AG04450 (cell line): Measurements from ENCODE around the gene MYO7B. TPM values are rescaled to one million over a fixed set of nuclear protein-coding genes. Genes with fewer than 3 reads are reported as not detected.

Experiments used
- CTCF ChIA-PET: fragments of 300-600, 350-600 bp; formaldehyde crosslinking; extraction: SDS; loops from one replicate; lab custom pipeline; 2022; ENCODE audit warnings: antibody characterized with exemption, inconsistent platforms; lab: Charles Lee
- POLR2A ChIA-PET: fragments of 350-600 bp; formaldehyde crosslinking; extraction: SDS; loops from one replicate; lab custom pipeline; 2021; ENCODE audit warnings: antibody characterized with exemption, inconsistent platforms; lab: Yijun Ruan, JAX
- DNase-seq: peaks from one replicate; pipeline ENCODE4 v3.0.0-alpha.2; 2011; ENCODE audit warnings: low read depth, low spot score
- H3K27ac ChIP-seq: one replicate; pipeline ENCODE4 v1.5.1; 2012; ENCODE audit warnings: low read depth, low read length, control low read depth
- H3K27me3 ChIP-seq: one replicate; pipeline ENCODE4 v1.6.0; 2012; ENCODE audit warnings: low read length; ENCODE audit not compliant: control insufficient read depth, insufficient read depth
- H3K4me3 ChIP-seq: 2 replicates; pipeline ENCODE4 v1.5.1; 2011; ENCODE audit warnings: mild to moderate bottlenecking, low read depth, low read length, control low read depth
- H3K9me3 ChIP-seq: 2 replicates; pipeline ENCODE4 v1.5.1; 2012; ENCODE audit warnings: low read length; ENCODE audit not compliant: control insufficient read depth, insufficient read depth
- CTCF ChIP-seq: IDR thresholded peaks from 2 replicates; pipeline ENCODE4 v1.5.1; 2011; ENCODE audit warnings: low read depth, low read length, control low read depth, inconsistent platforms
- polyA plus RNA-seq: library from polyadenylated mRNA; depleted of rRNA; stranded (reverse); fragments of >200 nt; gene quantifications from 2 replicates; pipeline ENCODE4 v1.2.3, GENCODE V29; 2011

Gene MYO7B
- polyA plus RNA-seq, 1 experiment = 0.02 TPM

GRCh38 chr2:127638361-127639110 lies 103.1 kb downstream of the MYO7B start:
- no peak overlapping the region for H3K4me3 ChIP-seq
- DNase-seq = no peak
- H3K27ac ChIP-seq = no peak overlapping the region
- POLR2A ChIA-PET = no interaction called here
- CTCF ChIA-PET = interaction anchor here (1.1 kb wide), 1 partner anchor 11 kb away, joined by 4 read pairs; no protein-coding TSS in a partner anchor
- no peaks in the 10 kb centered on the region for H3K27me3 ChIP-seq
- no peaks in the 10 kb centered on the region; the same call in 1 of the 2 replicates for H3K9me3 ChIP-seq
- no peak for TF ChIP-seq CTCF

DNA sequence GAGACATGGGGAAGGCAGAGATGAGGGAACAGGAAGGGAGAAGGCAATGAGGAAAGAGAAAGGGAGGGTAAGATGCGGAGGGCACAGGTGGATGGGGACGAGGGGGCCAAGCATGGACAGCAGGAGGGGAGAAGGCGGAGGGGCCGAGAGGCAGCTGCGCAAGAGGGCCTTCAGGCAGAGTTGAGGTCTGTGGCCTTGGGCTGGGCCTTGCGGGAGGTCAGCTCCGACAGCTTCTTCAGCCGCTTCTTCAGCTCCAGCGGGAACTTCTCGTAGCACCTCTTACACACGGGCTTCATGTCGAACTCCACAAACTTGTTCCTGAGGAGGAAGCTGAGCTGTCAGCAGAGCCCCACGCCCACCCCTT lies 103.6 kb downstream of the MYO7B start:
- no peak for DNase-seq
- POLR2A ChIA-PET = no interaction called here
- Histone ChIP-seq H3K4me3 (no peak overlapping the region), H3K27ac (no peak overlapping the region), H3K27me3 (no peaks in the 10 kb centered on the region), H3K9me3 (no peaks in the 10 kb centered on the region; the same call in 1 of the 2 replicates)
- CTCF ChIA-PET = interaction anchor here (1.1 kb wide), 1 partner anchor 11 kb away, joined by 4 read pairs; no protein-coding TSS in a partner anchor
- TF ChIP-seq CTCF = no peak

- peak; percentile 20; the same call in 1 of the 2 replicates for TF ChIP-seq CTCF
- no peak for DNase-seq
- Histone ChIP-seq H3K27ac (no peak overlapping the region), H3K4me3 (no peak overlapping the region), H3K9me3 (no peaks in the 10 kb centered on the region; the same call in 1 of the 2 replicates), H3K27me3 (no peaks in the 10 kb centered on the region)
- CTCF ChIA-PET = no interaction called here
- POLR2A ChIA-PET = interaction anchor here (0.6 kb wide), 1 partner anchor 114 kb away, joined by 3 read pairs; the partner anchor contains the start of gene IWS1
Measured at GRCh38 chr2:127640082-127641072, 104.9 kb downstream of the MYO7B start.

GRCh38 chr2:127641133-127641532 lies 105.7 kb downstream of the MYO7B start:
- TF ChIP-seq CTCF = no peak
- Histone ChIP-seq H3K4me3 (no peak overlapping the region), H3K27me3 (no peaks in the 10 kb centered on the region), H3K9me3 (no peaks in the 10 kb centered on the region; the same call in 1 of the 2 replicates), H3K27ac (no peak overlapping the region)
- ChIA-PET CTCF (no interaction called here), POLR2A (no interaction called here)
- no peak for DNase-seq
